Heart left ventricle (tissue), 13 donors: ENCODE data around the gene MEOX1.

Source experiments
- CTCF ChIP-seq, 12 donors: fragments of 200-600 bp; sonication (generic) in 4 of 12; IDR thresholded peaks; one replicate each; pipeline versions ENCODE4 v1.5.0 to v1.8.0; 2018 to 2022; ENCODE audit warnings: antibody characterized with exemption in 12 of 12, mild to moderate bottlenecking in 5 of 12
- POLR2A ChIP-seq, 2 donors: fragments of 450-650 bp; IDR thresholded peaks; one replicate each; pipeline ENCODE4 v1.6.1; 2017; ENCODE audit warnings: antibody characterized with exemption in 2 of 2, mild to moderate bottlenecking in 2 of 2, moderate library complexity in 2 of 2
- donor health status: ischemic (EF 13 %, LVEDD 7.1; RV severe dilation, severe dysfunction).
- donor health status: DM: no; HTN: yes; CAD: no.
- donor health status: DM: no; HTN: no; CAD: no.
- donor health status: ischemic (EF 25% LVEDD 6.9; RV normal size, moderate dysfunction).
- donor health status: ischemic (EF 25% LVEDD 5.7; RV mildly dilated, moderate dysfunction).
- donor health status: ischemic (EF 35%, LVEDD 5.7; RV mildly dilated, moderate dysfunction).
- donor health status: nonischemic (EF 11% LVEDD 7.7; RV severe dilation, severe dysfunction).
- donor health status: DM: yes; HTN: yes; CAD: no.
- donor health status: PGD.
- donor health status: ischemic (EF 29% LVEDD 5.4; RV normal size, mild dysfunction).
- donor health status: nonischemic (EF 23%, LVEDD 6.1; RV moderate dilation, normal function).

GRCh38 chr17:43655693-43656255, 5.9 kb downstream of the MEOX1 start:
- TF ChIP-seq CTCF (IDR thresholded peaks at IDR 0.05): no peak
- no peak for TF ChIP-seq POLR2A (IDR thresholded peaks at IDR 0.05)
